GM12878 (cell line): ENCODE data around the gene ATXN1L. TPM values are rescaled to one million over a fixed set of nuclear protein-coding genes. Genes with fewer than 3 reads are reported as not detected.

Source experiments
- ATAC-seq: fragments of 200-7000 bp; cut with Tn5 transposase; 3 replicates; pipeline ENCODE4 v1.9.1; 2020; ENCODE audit warnings: mild to moderate bottlenecking, moderate library complexity
- BruUV-seq: library from RNA; stranded (reverse); fragments of 400-500 nt; replicated peaks from 2 replicates; lab custom pipeline; 2021; lab: Mats Ljungman, UMichigan
- CTCF ChIA-PET: fragments of 300-600 bp; sonication (Branson Sonifier 250); formaldehyde crosslinking; extraction: SDS; loops from one replicate; lab custom pipeline; 2021; ENCODE audit warnings: inconsistent platforms; lab: Yijun Ruan, JAX
- POLR2A ChIA-PET: fragments of 350-600 bp; formaldehyde crosslinking; extraction: SDS; loops from one replicate; lab custom pipeline; 2021; ENCODE audit warnings: inconsistent platforms; lab: Charles Lee
- RAD21 ChIA-PET: fragments of 300-600 bp; sonication (Branson Sonifier 250); formaldehyde crosslinking; loops from one replicate; lab custom pipeline; 2023; ENCODE audit warnings: antibody characterized with exemption; ENCODE audit not compliant: unreplicated experiment; lab: Charles Lee
- SMC1A ChIA-PET: fragments of 300-600 bp; sonication (Branson Sonifier 250); formaldehyde crosslinking; loops from one replicate; lab custom pipeline; 2023; ENCODE audit not compliant: unreplicated experiment, uncharacterized antibody; lab: Charles Lee
- DNase-seq: peaks from one replicate; pipeline ENCODE4 v3.0.0-alpha.2; 2011; ENCODE audit warnings: low read depth, low spot score
- FAIRE-seq: peaks from 3 replicates; lab custom pipeline; 2011; peaks lifted over from hg19 to GRCh38; lab: Jason Lieb, UNC
- H2AFZ ChIP-seq: 2 replicates; pipeline ENCODE4 v1.6.0; 2011; ENCODE audit warnings: low read depth, low read length, control low read depth; ENCODE audit not compliant: control insufficient read depth
- H3K27ac ChIP-seq: 2 replicates; pipeline ENCODE4 v1.5.1; 2011; ENCODE audit warnings: control low read depth; ENCODE audit not compliant: control insufficient read depth, insufficient read depth
- H3K27me3 ChIP-seq, 2 experiments: replicated peaks in 1 of 2; 2 replicates each; pipeline versions ENCODE4 v1.6.0 to v1.6.1; 2011; ENCODE audit warnings: low read length in 1 of 2; ENCODE audit not compliant: control insufficient read depth in 2 of 2, insufficient read depth in 2 of 2
- H3K36me3 ChIP-seq, 2 experiments: 2 replicates each; pipeline ENCODE4 v1.5.1; 2011; ENCODE audit warnings: low read length in 1 of 2; ENCODE audit not compliant: control insufficient read depth in 2 of 2, insufficient read depth in 2 of 2
- H3K4me1 ChIP-seq: 2 replicates; pipeline ENCODE4 v1.6.1; 2011; ENCODE audit warnings: mild to moderate bottlenecking, low read length, moderate library complexity, mixed read lengths; ENCODE audit not compliant: control insufficient read depth, insufficient read depth
- H3K4me2 ChIP-seq: 2 replicates; pipeline ENCODE4 v1.6.0; 2011; ENCODE audit warnings: control low read depth; ENCODE audit not compliant: control insufficient read depth, insufficient read depth
- H3K4me3 ChIP-seq: fragments of 200-600 bp; sonication (generic); 2 replicates; pipeline ENCODE4 v1.5.1; 2016
- H3K79me2 ChIP-seq: 2 replicates; pipeline ENCODE4 v1.6.0; 2011; ENCODE audit warnings: low read length; ENCODE audit not compliant: control insufficient read depth, insufficient read depth
- H3K9ac ChIP-seq: 2 replicates; pipeline ENCODE4 v1.8.0; 2011; ENCODE audit warnings: low read length, control low read depth, mixed read lengths; ENCODE audit not compliant: control insufficient read depth, insufficient read depth
- H3K9me3 ChIP-seq: replicated peaks from 3 replicates; pipeline ENCODE4 v1.5.1; 2011; ENCODE audit warnings: mild to moderate bottlenecking, low read length; ENCODE audit not compliant: control insufficient read depth, insufficient read depth
- H4K20me1 ChIP-seq: 2 replicates; pipeline ENCODE4 v1.6.0; 2011; ENCODE audit not compliant: control insufficient read depth, insufficient read depth
- CBFB ChIP-seq: IDR thresholded peaks from 2 replicates; pipeline ENCODE4 v1.6.1; 2016; ENCODE audit warnings: antibody characterized with exemption, low read depth
- CREM ChIP-seq: IDR thresholded peaks from 2 replicates; pipeline ENCODE4 v1.6.1; 2014; ENCODE audit warnings: antibody characterized with exemption, low read depth
- ESRRA ChIP-seq: IDR thresholded peaks from 2 replicates; pipeline ENCODE4 v1.6.1; 2012; ENCODE audit warnings: mild to moderate bottlenecking, low read length, improper control_type of control experiment
- FOXM1 ChIP-seq: IDR thresholded peaks from 2 replicates; pipeline ENCODE4 v1.6.1; 2012; ENCODE audit warnings: low read depth, mild to moderate bottlenecking, inconsistent platforms, low read length, moderate library complexity
- GATAD2B ChIP-seq: fragments of 450-650 bp; conservative IDR thresholded peaks from 2 replicates; pipeline ENCODE4 v1.6.1; 2017; ENCODE audit warnings: low read depth, mild to moderate bottlenecking, moderate library complexity
- HDGF ChIP-seq: fragments of 450-650 bp; IDR thresholded peaks from 2 replicates; pipeline ENCODE4 v1.6.1; 2016; ENCODE audit warnings: antibody characterized with exemption
- MEF2B ChIP-seq: fragments of 450-650 bp; IDR thresholded peaks from 2 replicates; pipeline ENCODE4 v1.6.1; 2018; ENCODE audit warnings: mild to moderate bottlenecking, moderate library complexity; ENCODE audit not compliant: partially characterized antibody, poor library complexity, severe bottlenecking
- RAD51 ChIP-seq: fragments of 450-650 bp; IDR thresholded peaks from 2 replicates; pipeline ENCODE4 v1.6.1; 2016; ENCODE audit warnings: moderate library complexity, mild to moderate bottlenecking, inconsistent platforms
- RFX5 ChIP-seq: IDR thresholded peaks from 2 replicates; pipeline ENCODE4 v1.6.1; 2011; ENCODE audit warnings: low read depth, low read length, improper control_type of control experiment
- ZNF622 ChIP-seq: fragments of 450-650 bp; IDR thresholded peaks from 2 replicates; pipeline ENCODE4 v1.6.1; 2017; ENCODE audit warnings: mild to moderate bottlenecking, inconsistent platforms
- ZZZ3 ChIP-seq: IDR thresholded peaks from 2 replicates; pipeline ENCODE4 v1.6.1; 2011; ENCODE audit warnings: low read depth; ENCODE audit not compliant: control insufficient read depth, insufficient read length
- WGBS: methylation state at CpG from one replicate; pipeline ENCODE4 v1.1.6; 2016; ENCODE audit warnings: low lambda C conversion rate; ENCODE audit not compliant: insufficient replicate concordance, insufficient coverage; ENCODE audit errors: missing lambda C conversion rate; 5-methylcytosine and 5-hydroxymethylcytosine counted together
- in situ Hi-C: fragments of 300-500 bp; cut with MboI; formaldehyde crosslinking; loops from 9 replicates; pipeline ENCODE4 v1.14.3; 2018; ENCODE audit warnings: mixed read lengths
- intact Hi-C: fragments of 100-400 bp; cut with micrococcal nuclease; formaldehyde crosslinking; loops from one replicate; pipeline ENCODE4 v1.14.2; 2022; ENCODE audit not compliant: unreplicated experiment
- polyA plus RNA-seq, 11 experiments: library from polyadenylated mRNA; depleted of rRNA in 4 of 11; unstranded in 6 of 11; stranded (reverse) in 5 of 11; fragments of >200 nt; fragmentation: Nextera tagmentation in 4 of 11; fragmentation: Illumina TruSeq in 1 of 11; extraction: Ambion mirVana in 4 of 11; extraction: Trizol in 1 of 11; gene quantifications; 1 replicate in 1 of 11; 2 replicates in 10 of 11; pipeline versions ENCODE4 v1.2.1 to v1.2.3, GENCODE V29; 2011 to 2016; ENCODE audit warnings: inconsistent platforms in 2 of 11, missing spikeins in 2 of 11, low read depth in 1 of 11
- total RNA-seq, 4 experiments: library from RNA; depleted of rRNA in 3 of 4; stranded (reverse); fragments of >200 nt in 3 of 4; fragmentation: Illumina TruSeq in 1 of 4; extraction: Trizol in 1 of 4; gene quantifications; 2 replicates each; pipeline versions ENCODE4 v1.2.1 to v1.2.3, GENCODE V29; 2013 to 2021
- TF ChIP-seq, protein P1 (sequence below): fragments of 450-650 bp; IDR thresholded peaks from 2 replicates; pipeline ENCODE4 v1.6.1; 2016; ENCODE audit warnings: mild to moderate bottlenecking
- TF ChIP-seq, protein P2 (sequence below): IDR thresholded peaks from 2 replicates; pipeline ENCODE4 v1.6.1; 2012; ENCODE audit warnings: low read length, inconsistent platforms
- TF ChIP-seq, protein P3 (sequence below): IDR thresholded peaks from 2 replicates; pipeline ENCODE4 v1.6.1; 2011; ENCODE audit warnings: borderline replicate concordance, low read depth, mild to moderate bottlenecking, moderate library complexity, low read length; ENCODE audit not compliant: insufficient read depth, poor library complexity, severe bottlenecking

Gene ATXN1L
- total and polyA plus RNA-seq, 10 of the 15 experiments (the other 5 are each of a cell fraction or from before 2014, with no cell fraction given) = 1.8 to 14.6 (median 9.2) TPM

DNA sequence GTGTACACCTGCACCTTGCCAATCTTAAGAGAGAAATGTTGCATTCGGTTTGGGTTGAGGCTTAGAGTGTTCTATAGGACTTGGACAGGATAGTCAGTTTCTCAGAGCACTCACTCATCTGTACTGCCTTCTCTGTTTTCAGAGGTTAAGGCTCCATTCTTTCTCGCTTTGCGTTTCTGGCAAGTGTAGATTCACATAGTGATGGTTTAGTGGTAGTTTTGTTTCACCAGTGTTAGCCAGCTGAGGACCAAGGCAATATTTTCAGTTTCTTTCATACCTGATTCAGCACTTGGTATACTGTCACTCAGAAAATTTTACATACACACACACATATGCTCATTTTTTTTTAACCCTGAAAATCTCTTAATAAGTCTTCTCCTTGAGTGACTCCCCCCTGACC is 1.3 kb downstream of the ATXN1L start:
- H3K9ac ChIP-seq = peak overlapping the region; percentile 95
- H3K4me1 ChIP-seq = peaks cover 39% of the 10 kb centered on the region
- WGBS = 9% methylated on average over 3 of the region's 3 CpGs
- TF ChIP-seq, protein P1, sequence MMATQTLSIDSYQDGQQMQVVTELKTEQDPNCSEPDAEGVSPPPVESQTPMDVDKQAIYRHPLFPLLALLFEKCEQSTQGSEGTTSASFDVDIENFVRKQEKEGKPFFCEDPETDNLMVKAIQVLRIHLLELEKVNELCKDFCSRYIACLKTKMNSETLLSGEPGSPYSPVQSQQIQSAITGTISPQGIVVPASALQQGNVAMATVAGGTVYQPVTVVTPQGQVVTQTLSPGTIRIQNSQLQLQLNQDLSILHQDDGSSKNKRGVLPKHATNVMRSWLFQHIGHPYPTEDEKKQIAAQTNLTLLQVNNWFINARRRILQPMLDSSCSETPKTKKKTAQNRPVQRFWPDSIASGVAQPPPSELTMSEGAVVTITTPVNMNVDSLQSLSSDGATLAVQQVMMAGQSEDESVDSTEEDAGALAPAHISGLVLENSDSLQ = peak; percentile 45; the same call in 1 of the 2 replicates
- no peak for TF ChIP-seq ZZZ3
- H3K27me3 ChIP-seq = no peaks in the 10 kb centered on the region
- H4K20me1 ChIP-seq = no peaks in the 10 kb centered on the region
- H2AFZ ChIP-seq = no peak overlapping the region
- H3K9me3 ChIP-seq = no peaks in the 10 kb centered on the region
- peaks cover 27% of the 10 kb centered on the region for H3K79me2 ChIP-seq
- SMC1A ChIA-PET = interaction anchor here (1.0 to 2.3 kb wide), 5 partner anchors 10 to 78 kb away, joined by 3 to 19 read pairs (median 10); partner anchors contain the start of genes AP1G1 and ZNF821
- H3K4me2 ChIP-seq = peak overlapping the region; percentile 95
- DNase-seq (no peak), ATAC-seq (no peak), FAIRE-seq (no peak)
- RAD21 ChIA-PET = interaction anchor here (1.5 to 6.0 kb wide), 3 partner anchors 30 to 39 kb away, joined by 7 to 53 read pairs (median 43); partner anchors contain the start of genes AP1G1 and ZNF821
- no TSS peak for BruUV-seq
- peak overlapping the region; percentile 90 for H3K27ac ChIP-seq
- peaks cover 21 to 28% of the 10 kb centered on the region in 2 experiments; a peak in 3 of 4 replicates for H3K36me3 ChIP-seq
- in situ Hi-C loops (no loop called here), intact Hi-C loops (no loop called here)
- CTCF ChIA-PET = interaction anchor here (1.0 to 1.3 kb wide), 2 partner anchors 30 to 34 kb away, joined by 4 to 6 read pairs; no protein-coding TSS in a partner anchor
- H3K4me3 ChIP-seq = peak overlapping the region; percentile 92
- POLR2A ChIA-PET = interaction anchor here (0.9 to 2.4 kb wide), 5 partner anchors 9 to 36 kb away, joined by 3 to 14 read pairs (median 4); partner anchors contain the start of gene ZNF821

DNA sequence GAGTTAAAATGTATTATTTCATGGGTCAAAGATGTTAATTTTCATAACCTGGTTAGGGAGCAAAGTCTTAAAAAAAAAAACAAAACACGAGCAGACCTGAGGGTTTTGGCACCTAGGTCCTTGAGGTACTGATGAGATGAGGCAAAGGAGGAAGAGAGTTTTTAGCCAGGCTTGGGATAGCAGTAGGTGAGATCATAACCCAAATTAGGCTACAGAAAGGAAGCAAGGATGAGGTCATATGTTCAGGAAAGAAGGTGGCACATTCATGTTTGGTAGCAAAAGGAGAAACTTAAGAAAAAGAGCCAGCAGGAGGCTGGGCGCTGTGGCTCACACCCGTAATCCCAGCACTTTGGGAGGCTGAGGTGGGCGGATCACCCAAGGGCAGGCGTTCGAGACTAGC is 2.8 kb downstream of the ATXN1L start:
- ATAC-seq (no peak), DNase-seq (no peak), FAIRE-seq (no peak)
- Histone ChIP-seq H3K9me3 (no peaks in the 10 kb centered on the region), H3K27me3 (no peaks in the 10 kb centered on the region), H3K4me3 (no peak overlapping the region), H3K36me3 (peaks cover 23 to 28% of the 10 kb centered on the region in 2 experiments), H2AFZ (no peak overlapping the region), H3K27ac (no peak overlapping the region), H3K4me2 (no peak overlapping the region), H3K9ac (no peak overlapping the region), H3K4me1 (peaks cover 39% of the 10 kb centered on the region), H3K79me2 (peaks cover 35% of the 10 kb centered on the region), H4K20me1 (no peaks in the 10 kb centered on the region)
- ChIA-PET RAD21 (interaction anchor here (0.7 kb wide), 1 partner anchor 54 kb away, joined by 3 read pairs; no protein-coding TSS in a partner anchor), POLR2A (interaction anchor here (0.6 kb wide), 1 partner anchor 39 kb away, joined by 4 read pairs; no protein-coding TSS in a partner anchor), SMC1A (no interaction called here), CTCF (no interaction called here)
- intact Hi-C loops = no loop called here
- WGBS = 47% methylated on average over 6 of the region's 6 CpGs
- in situ Hi-C loops = no loop called here
- BruUV-seq = no TSS peak
- TF ChIP-seq, protein P2, sequence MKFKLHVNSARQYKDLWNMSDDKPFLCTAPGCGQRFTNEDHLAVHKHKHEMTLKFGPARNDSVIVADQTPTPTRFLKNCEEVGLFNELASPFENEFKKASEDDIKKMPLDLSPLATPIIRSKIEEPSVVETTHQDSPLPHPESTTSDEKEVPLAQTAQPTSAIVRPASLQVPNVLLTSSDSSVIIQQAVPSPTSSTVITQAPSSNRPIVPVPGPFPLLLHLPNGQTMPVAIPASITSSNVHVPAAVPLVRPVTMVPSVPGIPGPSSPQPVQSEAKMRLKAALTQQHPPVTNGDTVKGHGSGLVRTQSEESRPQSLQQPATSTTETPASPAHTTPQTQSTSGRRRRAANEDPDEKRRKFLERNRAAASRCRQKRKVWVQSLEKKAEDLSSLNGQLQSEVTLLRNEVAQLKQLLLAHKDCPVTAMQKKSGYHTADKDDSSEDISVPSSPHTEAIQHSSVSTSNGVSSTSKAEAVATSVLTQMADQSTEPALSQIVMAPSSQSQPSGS = no peak
- no peak for TF ChIP-seq RAD51
- TF ChIP-seq RFX5 = no peak
- no peak for TF ChIP-seq GATAD2B
- TF ChIP-seq ESRRA = no peak
- TF ChIP-seq, protein P3, sequence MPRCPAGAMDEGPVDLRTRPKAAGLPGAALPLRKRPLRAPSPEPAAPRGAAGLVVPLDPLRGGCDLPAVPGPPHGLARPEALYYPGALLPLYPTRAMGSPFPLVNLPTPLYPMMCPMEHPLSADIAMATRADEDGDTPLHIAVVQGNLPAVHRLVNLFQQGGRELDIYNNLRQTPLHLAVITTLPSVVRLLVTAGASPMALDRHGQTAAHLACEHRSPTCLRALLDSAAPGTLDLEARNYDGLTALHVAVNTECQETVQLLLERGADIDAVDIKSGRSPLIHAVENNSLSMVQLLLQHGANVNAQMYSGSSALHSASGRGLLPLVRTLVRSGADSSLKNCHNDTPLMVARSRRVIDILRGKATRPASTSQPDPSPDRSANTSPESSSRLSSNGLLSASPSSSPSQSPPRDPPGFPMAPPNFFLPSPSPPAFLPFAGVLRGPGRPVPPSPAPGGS = no peak
- no peak for TF ChIP-seq HDGF
- no peak for TF ChIP-seq CBFB
- no peak for TF ChIP-seq FOXM1
- TF ChIP-seq CREM = no peak
- TF ChIP-seq ZNF622 = no peak
- TF ChIP-seq MEF2B = no peak
